DND-41 (cell line): ENCODE data around the gene IL10RA.

Experiments
- ATAC-seq: fragments of 200-7000 bp; cut with Tn5 transposase; 3 replicates; pipeline ENCODE4 v1.9.1; 2021; ENCODE audit warnings: low read depth; ENCODE audit not compliant: insufficient read depth
- DNase-seq: peaks from one replicate; pipeline ENCODE4 v3.0.0-alpha.2; 2020
- H2AFZ ChIP-seq: 2 replicates; pipeline ENCODE4 v1.6.0; 2012; ENCODE audit warnings: low read depth, low read length
- H3K27ac ChIP-seq: 2 replicates; pipeline ENCODE4 v1.5.1; 2012; ENCODE audit warnings: low read length, inconsistent platforms
- H3K27me3 ChIP-seq: fragments of 200-600 bp; sonication (generic); 2 replicates; pipeline ENCODE4 v1.6.0; 2012; ENCODE audit warnings: low read length, mild to moderate bottlenecking, inconsistent platforms; ENCODE audit not compliant: insufficient read depth, poor library complexity
- H3K36me3 ChIP-seq: 2 replicates; pipeline ENCODE4 v1.5.1; 2012; ENCODE audit warnings: low read length, inconsistent platforms; ENCODE audit not compliant: insufficient read depth
- H3K4me1 ChIP-seq: 2 replicates; pipeline ENCODE4 v1.5.1; 2012; ENCODE audit warnings: mild to moderate bottlenecking, low read length; ENCODE audit not compliant: insufficient read depth
- H3K4me2 ChIP-seq: 2 replicates; pipeline ENCODE4 v1.6.0; 2012; ENCODE audit warnings: mild to moderate bottlenecking, moderate library complexity, low read length, inconsistent platforms; ENCODE audit not compliant: insufficient read depth
- H3K4me3 ChIP-seq, 2 experiments: fragments of 200-600 bp in 1 of 2; shearing (Covaris generic) in 1 of 2; 2 replicates each; pipeline ENCODE4 v1.5.1; 2012 to 2016; ENCODE audit warnings: inconsistent platforms in 2 of 2, low read length in 2 of 2, mild to moderate bottlenecking in 2 of 2, low read depth in 1 of 2, moderate library complexity in 1 of 2
- H3K79me2 ChIP-seq: 2 replicates; pipeline ENCODE4 v1.6.0; 2012; ENCODE audit warnings: low read length, inconsistent platforms; ENCODE audit not compliant: insufficient read depth
- H3K9ac ChIP-seq: 2 replicates; pipeline ENCODE4 v1.6.0; 2012; ENCODE audit warnings: low read depth, mild to moderate bottlenecking, inconsistent platforms, low read length, moderate library complexity
- H3K9me3 ChIP-seq: 2 replicates; pipeline ENCODE4 v1.5.1; 2012; ENCODE audit warnings: low read length, moderate library complexity, mild to moderate bottlenecking, inconsistent platforms; ENCODE audit not compliant: insufficient read depth, severe bottlenecking
- H4K20me1 ChIP-seq: 2 replicates; pipeline ENCODE4 v1.6.0; 2012; ENCODE audit warnings: low read length; ENCODE audit not compliant: insufficient read depth
- EZH2 ChIP-seq: IDR thresholded peaks from 3 replicates; pipeline ENCODE4 v1.6.1; 2012; ENCODE audit warnings: borderline replicate concordance, low read depth, mild to moderate bottlenecking, moderate library complexity, low read length, inconsistent platforms; ENCODE audit not compliant: severe bottlenecking
- TF ChIP-seq, protein P1 (sequence below): IDR thresholded peaks from 2 replicates; pipeline ENCODE4 v1.5.1; 2012; ENCODE audit warnings: borderline replicate concordance, low read length, moderate library complexity, mild to moderate bottlenecking; ENCODE audit not compliant: poor library complexity, severe bottlenecking; ENCODE audit errors: extremely low read depth

The IL10RA gene

DNA sequence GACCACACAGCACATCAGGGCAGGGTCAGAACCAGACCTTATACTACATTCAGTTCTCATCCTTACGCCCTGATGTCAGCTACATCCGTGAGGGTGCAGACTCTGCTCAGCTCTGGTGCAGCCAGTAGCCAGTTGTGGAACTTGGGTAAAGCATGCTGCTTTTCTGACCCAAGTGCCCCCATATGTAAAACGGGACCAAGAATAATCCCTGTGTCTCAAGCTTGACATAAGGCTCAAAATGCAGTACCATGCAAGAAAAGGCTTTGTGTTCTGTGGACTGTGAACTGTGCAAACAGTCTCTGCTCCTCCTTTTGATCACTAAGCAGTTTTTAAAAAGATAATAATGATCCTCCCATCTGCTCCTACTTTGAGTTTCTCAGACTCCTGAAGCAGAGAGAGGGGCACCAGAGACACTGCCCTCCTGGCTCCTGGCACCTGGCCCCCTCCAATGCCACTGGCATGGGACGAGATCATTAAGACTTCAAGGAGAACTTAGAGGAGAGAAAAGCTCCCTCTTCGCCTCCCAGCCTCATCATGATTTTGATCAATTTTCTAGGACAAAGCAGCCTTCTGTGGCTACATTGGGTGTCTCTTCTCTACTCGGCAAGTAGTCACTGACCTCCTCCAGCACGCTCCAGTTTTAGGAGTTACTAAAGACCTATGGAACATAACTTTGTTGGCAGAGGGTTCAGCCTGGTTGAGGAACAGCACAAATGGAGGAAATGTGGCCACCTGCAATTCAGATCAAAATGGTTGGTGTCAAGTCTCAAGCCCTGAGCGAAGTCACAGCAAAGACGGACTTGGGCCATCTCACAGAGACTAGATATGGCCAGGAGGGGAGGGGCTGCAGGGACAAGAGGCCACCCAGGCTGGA is 23.9 kb downstream of the IL10RA start:
- H3K4me1 ChIP-seq: no peaks in the 10 kb centered on the region
- no peak overlapping the region for H3K27ac ChIP-seq
- TF ChIP-seq, protein P1, sequence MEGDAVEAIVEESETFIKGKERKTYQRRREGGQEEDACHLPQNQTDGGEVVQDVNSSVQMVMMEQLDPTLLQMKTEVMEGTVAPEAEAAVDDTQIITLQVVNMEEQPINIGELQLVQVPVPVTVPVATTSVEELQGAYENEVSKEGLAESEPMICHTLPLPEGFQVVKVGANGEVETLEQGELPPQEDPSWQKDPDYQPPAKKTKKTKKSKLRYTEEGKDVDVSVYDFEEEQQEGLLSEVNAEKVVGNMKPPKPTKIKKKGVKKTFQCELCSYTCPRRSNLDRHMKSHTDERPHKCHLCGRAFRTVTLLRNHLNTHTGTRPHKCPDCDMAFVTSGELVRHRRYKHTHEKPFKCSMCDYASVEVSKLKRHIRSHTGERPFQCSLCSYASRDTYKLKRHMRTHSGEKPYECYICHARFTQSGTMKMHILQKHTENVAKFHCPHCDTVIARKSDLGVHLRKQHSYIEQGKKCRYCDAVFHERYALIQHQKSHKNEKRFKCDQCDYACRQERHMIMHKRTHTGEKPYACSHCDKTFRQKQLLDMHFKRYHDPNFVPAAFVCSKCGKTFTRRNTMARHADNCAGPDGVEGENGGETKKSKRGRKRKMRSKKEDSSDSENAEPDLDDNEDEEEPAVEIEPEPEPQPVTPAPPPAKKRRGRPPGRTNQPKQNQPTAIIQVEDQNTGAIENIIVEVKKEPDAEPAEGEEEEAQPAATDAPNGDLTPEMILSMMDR: no peak
- TF ChIP-seq EZH2: no peak
- H4K20me1 ChIP-seq: no peaks in the 10 kb centered on the region
- no peak overlapping the region for H3K4me2 ChIP-seq
- H3K36me3 ChIP-seq: no peaks in the 10 kb centered on the region
- H3K4me3 ChIP-seq: no peak overlapping the region
- no peaks in the 10 kb centered on the region for H3K9me3 ChIP-seq
- no peak overlapping the region for H2AFZ ChIP-seq
- no peaks in the 10 kb centered on the region for H3K79me2 ChIP-seq
- ATAC-seq (no peak), DNase-seq (no peak)
- H3K27me3 ChIP-seq: no peaks in the 10 kb centered on the region
- no peak overlapping the region for H3K9ac ChIP-seq

DNA sequence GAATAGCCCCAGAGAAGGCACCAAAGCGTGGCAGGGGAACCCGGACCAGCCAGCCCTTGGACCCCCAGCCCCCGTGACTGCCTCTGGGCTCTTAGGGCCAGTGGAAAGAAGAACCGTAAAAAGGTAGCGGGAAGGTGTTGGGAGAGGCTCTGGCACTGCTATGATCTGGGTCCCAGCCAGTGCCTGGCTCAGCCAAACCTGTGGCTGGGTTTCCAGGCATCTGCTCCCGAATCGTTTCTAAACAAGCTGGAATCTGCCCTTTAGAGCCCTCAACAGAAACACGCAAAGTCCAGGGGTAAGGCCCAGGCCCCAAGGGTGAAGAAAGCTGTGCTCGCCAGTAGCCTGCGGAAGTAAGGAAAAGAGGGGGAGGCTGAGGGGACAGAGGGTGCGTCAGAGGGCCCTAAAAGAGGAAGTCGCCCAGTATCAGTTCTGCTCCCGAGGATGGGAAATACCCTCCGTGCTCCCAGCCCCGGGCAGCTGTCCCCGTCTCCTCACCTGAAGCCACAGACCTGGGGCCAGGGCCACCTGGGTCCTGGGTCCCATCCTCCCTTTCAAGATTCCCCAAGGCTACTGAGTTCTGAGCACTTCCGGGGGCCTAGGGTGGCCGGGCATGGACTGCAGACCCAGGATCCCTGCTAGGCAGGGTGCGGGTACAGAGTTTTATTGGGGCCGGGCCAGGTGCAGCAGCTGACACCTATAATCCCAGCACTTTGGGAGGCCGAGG is 24.7 kb downstream of the IL10RA start:
- no peak for ATAC-seq
- Histone ChIP-seq H3K9me3 (no peaks in the 10 kb centered on the region), H3K4me2 (no peak overlapping the region), H3K9ac (no peak overlapping the region), H4K20me1 (no peaks in the 10 kb centered on the region), H3K36me3 (no peaks in the 10 kb centered on the region), H3K27me3 (no peaks in the 10 kb centered on the region), H2AFZ (no peak overlapping the region), H3K79me2 (no peaks in the 10 kb centered on the region), H3K4me3 (no peak overlapping the region), H3K27ac (no peak overlapping the region), H3K4me1 (no peaks in the 10 kb centered on the region)
- no peak for DNase-seq
- no peak for TF ChIP-seq EZH2
- TF ChIP-seq, protein P1: no peak

DNA sequence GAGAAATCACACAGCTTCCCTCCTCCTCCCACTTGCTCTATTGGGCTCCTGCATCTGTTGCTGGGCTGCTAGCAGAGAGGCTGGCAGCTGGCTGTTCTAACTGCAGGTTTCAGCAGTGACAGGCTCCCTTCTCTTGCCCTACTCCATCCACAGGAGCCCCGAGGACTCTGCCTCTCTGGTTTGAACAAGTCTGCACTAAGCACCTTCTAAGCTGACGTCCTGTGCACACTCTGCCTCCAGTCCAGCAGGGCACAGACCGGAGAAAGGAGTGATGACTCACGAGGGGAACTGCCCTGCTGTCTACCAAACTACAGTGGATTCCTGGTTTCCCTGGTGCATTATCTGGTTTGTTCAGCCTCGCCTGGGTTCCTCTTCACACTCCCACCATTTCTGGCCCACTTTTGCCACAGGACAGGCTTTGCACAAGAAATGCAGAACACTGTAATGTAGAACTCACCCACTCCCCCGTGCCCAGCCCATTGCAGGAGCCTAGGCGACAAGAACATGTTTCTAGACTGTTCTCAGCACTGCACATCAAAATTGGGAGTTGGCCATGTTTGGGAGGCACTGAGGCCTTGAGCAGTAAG is 26.0 kb downstream of the IL10RA start:
- Histone ChIP-seq H2AFZ (no peak overlapping the region), H3K9ac (no peak overlapping the region), H3K4me2 (no peak overlapping the region), H3K79me2 (no peaks in the 10 kb centered on the region), H3K9me3 (peaks cover 4% of the 10 kb centered on the region), H3K4me3 (no peak overlapping the region), H4K20me1 (no peaks in the 10 kb centered on the region), H3K27ac (no peak overlapping the region), H3K27me3 (no peaks in the 10 kb centered on the region), H3K4me1 (no peaks in the 10 kb centered on the region), H3K36me3 (no peaks in the 10 kb centered on the region)
- TF ChIP-seq, protein P1: no peak
- no peak for TF ChIP-seq EZH2
- DNase-seq: no peak
- ATAC-seq: peak; percentile 50; the same call in 1 of the 3 replicates
